Panc1 (cell line): ENCODE data around the gene EFCAB3. TPM values are rescaled to one million over a fixed set of nuclear protein-coding genes. Genes with fewer than 3 reads are reported as not detected.
"Not testable (repeated sequence)": the region's sequence is repeated elsewhere in the genome, so short reads cannot be mapped to it uniquely, and the experiment has no call there.

Experiments used
- ATAC-seq: fragments of 200-7000 bp; cut with Tn5 transposase; 2 replicates; pipeline ENCODE4 v1.9.1; 2020; ENCODE audit warnings: mild to moderate bottlenecking, moderate library complexity
- BruUV-seq: library from RNA; stranded (reverse); fragments of 400-500 nt; replicated peaks from 2 replicates; lab custom pipeline; 2021; lab: Mats Ljungman, UMichigan
- CTCF ChIA-PET: fragments of 300-600 bp; sonication (Branson Sonifier 250); formaldehyde crosslinking; loops from one replicate; lab custom pipeline; 2022; ENCODE audit warnings: antibody characterized with exemption; lab: Charles Lee
- POLR2A ChIA-PET: fragments of 300-600 bp; sonication (Branson Sonifier 250); formaldehyde crosslinking; loops from one replicate; lab custom pipeline; 2022; ENCODE audit warnings: antibody characterized with exemption; lab: Charles Lee
- DNase-seq: peaks from one replicate; pipeline ENCODE4 v3.0.0-alpha.2; 2010; ENCODE audit warnings: low read depth, low spot score
- H3K27ac ChIP-seq: 2 replicates; pipeline ENCODE4 v1.5.1; 2011; ENCODE audit warnings: mild to moderate bottlenecking, low read length, inconsistent platforms
- H3K27me3 ChIP-seq: fragments of 200-500 bp; sonication (Bioruptor generic); 2 replicates; pipeline ENCODE4 v1.6.0; 2014; ENCODE audit warnings: low read length, inconsistent platforms; ENCODE audit not compliant: control insufficient read depth, insufficient read depth
- H3K36me3 ChIP-seq: fragments of 200-500 bp; sonication (Bioruptor generic); 2 replicates; pipeline ENCODE4 v1.5.1; 2014; ENCODE audit warnings: inconsistent platforms, mild to moderate bottlenecking, low read length, moderate library complexity; ENCODE audit not compliant: control insufficient read depth, insufficient read depth
- H3K4me1 ChIP-seq: 2 replicates; pipeline ENCODE4 v1.5.1; 2011; ENCODE audit warnings: inconsistent platforms, mild to moderate bottlenecking, low read length, moderate library complexity; ENCODE audit not compliant: control insufficient read depth, insufficient read depth
- H3K4me3 ChIP-seq, 2 experiments: 2 replicates each; pipeline ENCODE4 v1.5.1; 2011 to 2012; ENCODE audit warnings: low read depth in 2 of 2, low read length in 2 of 2, mild to moderate bottlenecking in 2 of 2, inconsistent platforms in 1 of 2, moderate library complexity in 1 of 2
- H3K9me3 ChIP-seq: fragments of 200-500 bp; sonication (Bioruptor generic); 2 replicates; pipeline ENCODE4 v1.5.1; 2014; ENCODE audit warnings: low read depth, mild to moderate bottlenecking, inconsistent platforms, low read length, moderate library complexity; ENCODE audit not compliant: control insufficient read depth, insufficient read depth
- SIN3A ChIP-seq: IDR thresholded peaks from 2 replicates; pipeline ENCODE4 v1.6.1; 2012; ENCODE audit warnings: low read depth, mild to moderate bottlenecking, low read length, moderate library complexity, borderline replicate concordance; ENCODE audit not compliant: insufficient read depth
- in situ Hi-C: cut with HindIII; loops from 2 replicates; pipeline ENCODE4 v1.10.0; 2016; ENCODE audit warnings: low sequenced_read_pairs, low pct_unique_long_range_greater_than_20kb
- intact Hi-C: fragments of 100-400 bp; cut with micrococcal nuclease; formaldehyde crosslinking; loops from one replicate; pipeline ENCODE4 v1.10.0; 2022; ENCODE audit not compliant: unreplicated experiment
- total RNA-seq: library from RNA; stranded (reverse); gene quantifications from one replicate; pipeline ENCODE4 v1.2.1, GENCODE V29; 2021; ENCODE audit not compliant: unreplicated experiment
- TF ChIP-seq, protein P1 (sequence below): fragments of 450-650 bp; IDR thresholded peaks from 2 replicates; pipeline ENCODE4 v1.5.1; 2017; ENCODE audit warnings: mild to moderate bottlenecking

EFCAB3 gene
- total RNA-seq, 1 experiment from 2014 or later: not detected

DNA sequence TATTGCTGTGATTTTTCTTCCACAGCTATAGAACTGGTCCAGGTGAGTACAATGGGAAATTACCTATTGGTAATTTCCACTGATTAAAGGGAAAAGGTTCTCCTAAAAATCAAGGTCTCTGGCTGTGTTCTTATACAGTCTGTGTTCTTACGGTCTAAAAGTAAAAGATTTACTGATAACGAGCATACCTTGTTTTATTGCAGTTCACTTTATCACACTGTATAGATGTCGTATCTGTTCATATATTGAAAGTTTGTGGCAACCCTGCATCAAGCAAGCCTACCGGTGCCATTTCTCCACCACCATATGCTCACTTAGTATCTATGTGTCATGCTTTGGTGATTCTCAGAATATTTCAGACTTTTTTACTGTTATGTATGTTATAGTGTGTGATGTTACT, 54.9 kb downstream of the EFCAB3 start:
- H3K27me3 ChIP-seq, H3K4me1 ChIP-seq, H3K9me3 ChIP-seq, CTCF ChIA-PET, ATAC-seq, in situ Hi-C loops, H3K4me3 ChIP-seq, DNase-seq, H3K27ac ChIP-seq, BruUV-seq, intact Hi-C loops, POLR2A ChIA-PET, H3K36me3 ChIP-seq: not testable (repeated sequence)

DNA sequence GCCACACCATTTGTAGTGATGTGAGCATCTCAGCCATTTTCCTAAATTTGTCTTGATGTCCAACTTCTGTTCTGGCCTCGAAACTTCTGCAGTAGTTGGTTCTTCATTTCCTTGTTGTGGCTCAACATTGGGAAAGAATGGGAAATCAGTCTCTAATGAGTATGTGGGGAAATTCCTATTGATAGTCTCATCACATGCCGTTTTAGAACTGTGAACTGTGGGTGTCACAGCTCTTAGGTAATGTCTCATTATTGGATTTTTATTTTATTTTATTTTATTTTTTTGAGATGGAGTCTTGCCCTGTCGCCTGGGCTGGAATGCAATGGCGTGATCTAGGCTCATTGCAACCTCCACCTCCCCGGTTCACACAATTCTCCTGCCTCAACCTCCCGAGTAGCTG, 60.8 kb downstream of the EFCAB3 start:
- BruUV-seq, H3K27ac ChIP-seq, H3K36me3 ChIP-seq, in situ Hi-C loops, H3K9me3 ChIP-seq, POLR2A ChIA-PET, CTCF ChIA-PET, H3K27me3 ChIP-seq, ATAC-seq, H3K4me1 ChIP-seq, DNase-seq, intact Hi-C loops, H3K4me3 ChIP-seq: not testable (repeated sequence)

DNA sequence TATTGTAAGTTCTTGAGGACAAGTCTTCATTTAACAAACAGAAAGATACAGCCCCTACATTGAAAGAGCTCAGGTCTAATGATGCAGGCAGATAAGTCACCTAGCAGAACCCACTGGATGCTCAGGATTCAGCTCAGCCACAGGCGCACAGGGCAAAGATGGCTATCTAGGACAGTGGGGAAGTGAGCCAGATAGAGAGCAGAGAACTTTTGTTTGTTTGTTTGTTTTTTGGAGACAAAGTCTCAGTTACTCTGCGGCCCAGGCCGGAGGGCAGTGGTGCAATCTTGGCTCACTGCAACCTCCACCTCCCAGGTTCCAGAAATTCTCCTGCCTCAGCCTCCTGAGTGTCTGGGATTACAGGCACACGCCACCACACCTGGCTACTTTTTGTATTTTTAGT, 63.7 kb downstream of the EFCAB3 start:
- no peak overlapping the region for H3K27ac ChIP-seq
- intact Hi-C loops (no loop called here), in situ Hi-C loops (no loop called here)
- H3K27me3 ChIP-seq: no peaks in the 10 kb centered on the region
- DNase-seq: no peak
- H3K36me3 ChIP-seq: peaks cover 2% of the 10 kb centered on the region; the same call in 1 of the 2 replicates
- ChIA-PET CTCF (no interaction called here), POLR2A (no interaction called here)
- H3K9me3 ChIP-seq: no peaks in the 10 kb centered on the region
- TF ChIP-seq, protein P1, sequence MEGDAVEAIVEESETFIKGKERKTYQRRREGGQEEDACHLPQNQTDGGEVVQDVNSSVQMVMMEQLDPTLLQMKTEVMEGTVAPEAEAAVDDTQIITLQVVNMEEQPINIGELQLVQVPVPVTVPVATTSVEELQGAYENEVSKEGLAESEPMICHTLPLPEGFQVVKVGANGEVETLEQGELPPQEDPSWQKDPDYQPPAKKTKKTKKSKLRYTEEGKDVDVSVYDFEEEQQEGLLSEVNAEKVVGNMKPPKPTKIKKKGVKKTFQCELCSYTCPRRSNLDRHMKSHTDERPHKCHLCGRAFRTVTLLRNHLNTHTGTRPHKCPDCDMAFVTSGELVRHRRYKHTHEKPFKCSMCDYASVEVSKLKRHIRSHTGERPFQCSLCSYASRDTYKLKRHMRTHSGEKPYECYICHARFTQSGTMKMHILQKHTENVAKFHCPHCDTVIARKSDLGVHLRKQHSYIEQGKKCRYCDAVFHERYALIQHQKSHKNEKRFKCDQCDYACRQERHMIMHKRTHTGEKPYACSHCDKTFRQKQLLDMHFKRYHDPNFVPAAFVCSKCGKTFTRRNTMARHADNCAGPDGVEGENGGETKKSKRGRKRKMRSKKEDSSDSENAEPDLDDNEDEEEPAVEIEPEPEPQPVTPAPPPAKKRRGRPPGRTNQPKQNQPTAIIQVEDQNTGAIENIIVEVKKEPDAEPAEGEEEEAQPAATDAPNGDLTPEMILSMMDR: no peak
- TF ChIP-seq SIN3A: no peak
- H3K4me3 ChIP-seq: no peak overlapping the region
- H3K4me1 ChIP-seq: no peaks in the 10 kb centered on the region
- ATAC-seq: no peak
- no TSS peak for BruUV-seq

DNA sequence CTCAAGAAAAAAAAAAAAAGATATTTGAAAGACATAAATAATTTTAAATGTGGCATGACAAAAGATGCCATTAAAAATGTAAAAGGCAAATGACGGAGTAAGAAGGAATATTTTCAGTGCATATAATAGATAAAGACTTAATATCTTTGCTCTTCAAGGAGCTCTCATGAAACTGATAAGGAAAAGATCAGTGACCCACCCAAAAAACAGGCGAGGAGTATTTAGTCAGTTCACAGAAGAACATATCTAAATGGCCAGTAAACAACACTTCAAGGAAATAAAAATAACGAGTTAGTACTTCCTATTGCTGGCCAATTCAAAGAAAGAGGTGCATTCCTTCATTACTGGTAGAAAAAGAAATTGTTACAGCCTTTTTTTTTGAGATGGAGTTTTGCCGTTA, 65.4 kb downstream of the EFCAB3 start:
- H3K27me3 ChIP-seq, H3K27ac ChIP-seq, BruUV-seq, H3K4me1 ChIP-seq, intact Hi-C loops, H3K4me3 ChIP-seq, H3K9me3 ChIP-seq, CTCF ChIA-PET, DNase-seq, H3K36me3 ChIP-seq, in situ Hi-C loops, POLR2A ChIA-PET, ATAC-seq: not testable (repeated sequence)

DNA sequence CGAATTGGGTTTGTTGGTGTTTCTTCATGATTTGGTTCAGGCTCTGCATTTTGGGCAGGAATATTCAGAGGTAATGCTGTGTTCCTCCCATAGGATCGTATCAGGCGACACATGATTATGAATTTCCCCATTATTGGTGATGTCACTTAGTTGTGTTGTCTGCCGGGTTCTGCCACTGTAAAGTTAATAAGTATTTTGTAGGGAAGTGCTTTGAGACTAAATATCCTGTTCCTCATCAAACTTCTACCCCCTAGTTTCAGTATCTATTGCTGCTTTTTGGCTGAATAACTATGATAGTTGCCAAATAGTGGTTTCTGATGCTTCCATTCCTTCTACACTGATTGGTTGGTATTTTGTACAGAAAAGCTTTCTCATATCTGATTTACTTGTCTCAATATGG, 71.8 kb downstream of the EFCAB3 start:
- POLR2A ChIA-PET, ATAC-seq, H3K27me3 ChIP-seq, intact Hi-C loops, H3K4me1 ChIP-seq, BruUV-seq, H3K27ac ChIP-seq, H3K9me3 ChIP-seq, DNase-seq, CTCF ChIA-PET, in situ Hi-C loops, H3K4me3 ChIP-seq, H3K36me3 ChIP-seq: not testable (repeated sequence)

DNA sequence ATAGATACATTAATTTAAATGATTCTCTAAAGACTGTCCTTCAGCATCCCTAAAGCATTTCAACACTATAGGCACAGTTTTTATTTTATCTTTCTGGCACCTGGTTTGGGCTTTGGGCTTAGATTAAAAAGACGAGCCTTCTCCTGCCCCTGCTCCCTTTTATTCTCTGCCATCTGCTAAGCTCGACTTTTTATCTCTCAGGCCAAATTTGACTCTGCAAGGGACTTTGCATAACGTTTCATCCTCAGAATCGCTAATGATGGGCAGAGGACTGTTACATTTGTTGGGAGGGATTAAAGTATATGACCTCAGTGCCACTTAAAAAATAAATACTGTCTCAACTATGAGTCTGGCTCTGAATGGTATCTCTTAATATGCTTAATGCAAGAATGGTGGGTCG, 72.7 kb downstream of the EFCAB3 start:
- in situ Hi-C loops, DNase-seq, CTCF ChIA-PET, ATAC-seq, H3K27ac ChIP-seq, POLR2A ChIA-PET, BruUV-seq, H3K4me3 ChIP-seq, H3K36me3 ChIP-seq, H3K4me1 ChIP-seq, H3K9me3 ChIP-seq, H3K27me3 ChIP-seq, intact Hi-C loops: not testable (repeated sequence)

DNA sequence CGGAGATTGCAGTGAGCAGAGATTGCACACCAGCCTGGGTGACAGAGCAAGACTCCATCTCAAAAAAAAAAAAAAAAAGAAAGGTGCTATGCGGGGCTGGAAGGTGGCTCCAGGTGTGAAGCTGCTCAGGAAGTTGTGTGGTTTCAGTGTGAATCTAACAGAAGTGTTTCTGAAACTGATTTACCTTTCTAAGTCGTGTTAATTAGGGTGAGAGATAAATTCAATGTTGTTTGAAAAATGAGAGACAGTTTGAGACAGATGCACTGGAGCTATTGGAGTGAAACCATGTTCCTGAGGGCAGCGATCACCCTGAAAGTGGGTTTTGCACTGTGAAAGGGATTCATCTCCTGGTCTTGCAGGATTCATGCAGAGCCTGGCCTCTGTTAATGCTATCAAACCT, 73.3 kb downstream of the EFCAB3 start:
- ATAC-seq, BruUV-seq, CTCF ChIA-PET: not testable (repeated sequence)

More for the DNA sequence above, 73.3 kb downstream of the EFCAB3 start:
- in situ Hi-C loops, H3K9me3 ChIP-seq, H3K4me3 ChIP-seq, intact Hi-C loops, POLR2A ChIA-PET, DNase-seq, H3K36me3 ChIP-seq, H3K4me1 ChIP-seq, H3K27ac ChIP-seq, H3K27me3 ChIP-seq: not testable (repeated sequence)
